Activated CD4-positive, alpha-beta T cell treated with anti-CD3 and anti-CD28 coated beads for 48 hours (primary cell): ENCODE results near the gene CUEDC2.
A peak's percentile ranks its signal among the peaks of the same experiment; 100 is the strongest.

Source experiments
- DNase-seq: peaks from one replicate; pipeline ENCODE4 v3.0.0-alpha.2; 2020

CUEDC2 gene

GRCh38 chr10:102408728-102409603, 23.4 kb downstream of the CUEDC2 start:
- peak; percentile 87 for DNase-seq

- DNase-seq, result no peak
These were observed 24.1 kb downstream of the CUEDC2 start for GRCh38 chr10:102408131-102408727.

DNA sequence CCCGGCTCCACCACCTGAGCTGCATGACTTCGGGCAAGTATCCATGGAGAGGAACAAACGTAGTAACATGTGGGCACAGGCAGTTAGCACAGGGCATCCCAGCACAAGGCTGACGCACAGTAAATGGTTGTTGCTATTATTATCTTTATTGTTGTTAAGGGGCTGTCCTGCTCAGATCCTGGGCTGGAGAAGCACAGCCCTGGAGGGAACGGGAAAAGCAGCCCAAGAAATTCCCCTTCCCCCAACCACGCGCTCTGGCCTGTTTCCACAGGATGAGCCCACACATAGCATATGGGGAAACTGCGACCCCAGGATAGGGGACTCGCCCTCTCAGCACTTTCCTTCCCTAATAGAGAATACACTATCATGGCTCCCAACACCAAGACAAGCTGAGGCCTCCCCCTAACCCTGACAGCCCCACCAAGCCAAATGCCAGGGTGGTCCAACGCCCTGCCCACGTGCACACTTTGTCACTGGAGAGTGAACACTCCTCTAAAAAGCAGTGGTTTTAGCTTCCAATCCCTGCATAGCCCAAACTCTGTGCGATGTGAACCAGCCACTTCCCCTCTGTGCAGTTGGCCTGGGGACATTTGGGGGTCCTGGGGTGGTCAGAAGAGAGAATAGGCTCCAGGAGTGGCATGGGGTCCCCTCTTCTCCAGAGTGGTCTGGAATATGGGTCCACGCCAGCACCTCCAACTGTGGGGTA, 24.8 kb downstream of the CUEDC2 start:
- no peak for DNase-seq

DNA sequence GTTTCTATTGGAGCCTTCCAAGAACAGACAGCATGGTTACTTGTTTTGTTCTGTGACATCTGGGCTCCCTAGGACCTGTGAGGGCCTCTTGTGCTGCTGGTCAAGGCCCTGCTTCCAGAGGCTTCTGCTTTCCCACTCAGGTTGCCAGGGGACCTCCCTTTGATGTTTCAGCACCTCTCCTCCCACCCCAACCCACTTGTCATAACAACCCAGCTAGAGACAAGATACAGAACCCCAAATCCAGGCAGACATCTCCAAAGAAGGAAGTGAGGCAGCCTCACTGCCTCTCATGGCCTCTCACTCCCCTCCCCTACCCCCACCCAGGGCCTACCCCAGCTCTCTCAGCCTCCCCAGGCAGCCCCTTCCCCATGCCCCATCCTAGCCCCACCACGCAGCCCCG, 25.6 kb downstream of the CUEDC2 start:
- no peak for DNase-seq

DNA sequence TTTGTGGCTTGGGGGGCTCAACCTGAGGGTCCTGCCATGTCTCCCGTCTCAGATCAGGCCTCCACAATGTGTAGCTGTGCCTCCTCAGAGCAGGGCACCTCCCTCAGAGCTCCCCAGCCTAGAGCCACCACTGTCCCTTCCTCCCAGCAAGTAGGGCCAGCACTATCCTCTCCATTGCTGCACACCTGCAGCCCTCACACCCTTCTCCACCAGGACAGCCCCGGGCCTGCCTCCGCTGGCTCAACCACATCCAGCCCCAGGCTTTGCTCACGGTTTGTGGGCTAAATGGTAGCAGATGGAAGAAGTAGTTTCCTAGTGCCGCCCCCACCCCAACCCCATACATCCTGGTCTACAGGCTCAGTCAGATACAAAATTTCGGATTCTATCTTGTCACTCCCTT, 26.7 kb downstream of the CUEDC2 start:
- no peak for DNase-seq

DNA sequence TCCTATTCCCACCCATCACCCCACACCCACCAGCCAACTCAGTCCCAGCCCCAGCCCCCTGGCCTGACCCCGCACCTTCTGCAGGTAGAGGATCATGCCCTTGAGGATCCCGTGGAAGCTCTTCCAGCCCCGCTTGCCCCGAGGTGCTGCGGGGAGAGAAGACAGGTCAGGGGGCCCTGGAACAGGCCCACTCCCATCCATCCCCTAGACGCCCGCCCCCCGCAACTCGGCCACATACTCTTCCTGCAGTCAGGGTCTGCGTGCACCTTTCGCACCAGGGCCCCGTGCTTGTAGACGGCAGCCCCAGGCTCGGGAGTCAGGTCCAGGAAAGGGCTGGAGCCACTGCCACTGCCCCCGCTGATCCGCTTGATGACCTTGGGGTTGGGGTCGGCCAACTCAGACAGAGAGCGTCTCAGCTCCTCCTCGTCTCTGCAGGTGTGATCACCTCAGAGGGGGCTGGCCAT, 27.2 kb downstream of the CUEDC2 start:
- DNase-seq, result no peak

DNA sequence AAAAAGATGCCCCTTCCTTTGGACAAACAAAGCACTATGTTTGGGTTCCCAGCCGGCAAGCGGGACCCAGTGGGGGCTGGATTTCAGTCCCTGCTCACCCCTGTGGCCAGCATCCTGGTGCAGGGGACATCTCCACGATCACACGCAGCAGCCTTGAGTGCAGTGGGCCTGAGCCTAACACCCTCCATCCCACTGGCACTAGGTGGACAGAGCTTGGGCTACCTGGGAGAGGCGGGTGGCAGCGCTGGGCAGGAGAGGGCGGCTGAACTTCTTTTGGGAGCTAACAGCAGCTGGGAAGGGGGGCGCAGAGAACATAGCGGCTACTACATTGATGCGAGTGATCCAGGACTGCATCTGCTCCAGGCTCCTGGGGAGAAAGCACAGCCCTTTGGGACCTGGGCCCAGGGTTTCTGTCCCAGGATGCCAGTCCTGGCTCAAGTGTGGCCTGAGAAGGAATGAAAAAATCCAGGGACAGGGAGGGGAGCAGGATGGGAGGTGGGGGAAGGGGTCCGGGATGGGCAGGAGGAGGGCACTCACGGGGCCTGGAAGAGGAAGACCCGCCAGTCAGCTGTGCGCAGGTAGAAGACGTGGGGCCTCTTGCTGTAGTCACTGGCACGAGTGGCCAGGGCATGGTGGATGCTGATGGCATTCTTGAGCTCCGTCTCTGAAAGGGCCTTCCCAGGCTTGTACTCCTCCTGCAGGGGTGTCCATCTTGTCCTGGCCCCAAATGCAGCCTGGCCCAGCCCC, 27.8 kb downstream of the CUEDC2 start:
- DNase-seq, result no peak

DNA sequence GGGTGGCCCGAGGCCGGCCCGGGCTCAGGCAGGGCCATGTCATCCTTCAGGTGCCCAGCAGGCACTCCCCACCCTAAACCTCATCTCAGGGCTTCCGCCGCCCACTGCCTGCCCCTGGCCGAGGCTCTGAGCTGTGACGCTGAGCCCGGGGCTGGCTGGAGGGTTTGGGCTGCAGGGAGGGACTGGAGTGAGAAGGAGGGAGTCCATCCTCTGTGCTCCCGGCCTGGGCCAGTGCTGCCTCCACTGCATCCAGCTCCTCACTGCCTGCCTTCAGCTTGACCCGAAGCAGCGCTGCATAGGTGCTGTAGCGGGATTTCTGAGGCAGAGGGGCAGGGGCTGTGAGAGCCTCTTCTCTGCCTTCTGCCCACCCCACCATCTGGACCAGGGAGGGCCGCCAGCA, 29.3 kb downstream of the CUEDC2 start:
- DNase-seq, result no peak

DNA sequence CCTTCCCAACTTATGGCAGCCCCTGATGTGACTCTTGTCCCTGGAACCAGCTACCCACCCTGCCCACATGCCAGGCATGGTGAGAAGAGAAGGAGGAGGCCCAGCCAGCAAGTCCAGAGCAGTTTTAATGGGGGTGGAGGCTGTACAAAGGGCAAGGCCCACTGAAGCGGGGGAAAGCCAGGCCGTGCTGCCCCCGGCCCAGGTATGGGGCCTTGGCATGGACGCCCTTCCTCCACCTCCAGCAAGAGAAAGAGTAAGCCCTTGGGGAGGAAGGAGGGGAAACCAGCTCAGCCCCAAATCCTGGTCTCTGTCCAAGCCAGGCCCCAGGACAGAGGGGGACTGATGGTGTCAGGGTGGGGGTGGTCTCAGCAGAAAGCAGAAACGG, 29.9 kb downstream of the CUEDC2 start:
- no peak for DNase-seq

- no peak for DNase-seq
These were observed 30.5 kb downstream of the CUEDC2 start for GRCh38 chr10:102401735-102402511.

DNA sequence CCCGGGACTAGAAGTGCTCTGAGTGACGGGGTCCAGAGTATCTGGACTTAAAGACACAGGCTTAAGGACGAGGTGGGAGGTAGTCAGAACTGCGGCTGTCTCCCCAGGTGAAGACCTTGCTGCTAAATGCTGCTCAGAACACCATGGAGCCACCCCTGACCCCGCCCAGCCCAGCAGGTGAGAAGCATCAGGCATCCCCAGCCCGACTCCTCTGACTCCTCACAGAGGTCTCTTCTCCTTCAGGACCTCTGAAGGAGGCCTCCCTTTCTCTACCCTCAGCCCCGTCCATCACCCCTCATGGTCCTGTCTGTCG, 31.1 kb downstream of the CUEDC2 start:
- DNase-seq, result no peak

GRCh38 chr10:102400598-102401341, 31.6 kb downstream of the CUEDC2 start:
- DNase-seq, result no peak

GRCh38 chr10:102400076-102400475, 32.3 kb downstream of the CUEDC2 start:
- DNase-seq, result no peak

DNA sequence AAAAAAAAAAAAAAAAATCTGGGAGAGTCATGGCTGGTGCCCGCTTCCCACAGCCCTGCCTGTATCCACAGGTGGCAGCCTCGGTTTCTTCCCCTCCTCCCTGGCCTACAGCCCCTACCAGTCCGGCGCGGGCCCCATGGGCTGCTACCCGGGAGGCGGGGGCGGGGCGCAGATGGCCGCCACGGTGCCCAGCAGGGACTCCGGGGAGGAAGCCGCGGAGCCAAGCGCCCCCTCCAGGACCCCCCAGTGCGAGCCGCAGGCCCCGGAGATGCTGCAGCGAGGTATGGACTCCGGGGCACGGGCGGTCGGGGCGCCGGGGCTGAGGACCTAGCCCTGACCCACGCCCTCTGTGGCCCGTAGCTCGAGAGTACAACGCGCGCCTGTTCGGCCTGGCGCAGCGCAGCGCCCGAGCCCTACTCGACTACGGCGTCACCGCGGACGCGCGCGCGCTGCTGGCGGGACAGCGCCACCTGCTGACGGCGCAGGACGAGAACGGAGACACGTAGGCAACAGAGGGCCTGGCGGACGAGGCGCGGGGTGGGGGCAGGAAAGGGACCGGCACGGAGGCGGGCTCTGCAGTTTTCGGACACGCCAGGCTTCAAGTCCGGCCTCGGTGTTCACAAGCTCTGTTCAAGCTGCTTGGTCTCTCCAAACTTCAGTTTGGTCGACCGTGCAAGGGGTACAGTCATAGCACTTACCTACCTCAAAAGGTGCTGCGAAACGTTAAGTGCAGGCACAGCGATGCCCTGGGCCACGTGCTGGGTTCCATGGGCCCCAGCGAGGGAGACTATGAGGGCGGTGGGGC, 33.0 kb downstream of the CUEDC2 start:
- DNase-seq, result peak; percentile 92

DNA sequence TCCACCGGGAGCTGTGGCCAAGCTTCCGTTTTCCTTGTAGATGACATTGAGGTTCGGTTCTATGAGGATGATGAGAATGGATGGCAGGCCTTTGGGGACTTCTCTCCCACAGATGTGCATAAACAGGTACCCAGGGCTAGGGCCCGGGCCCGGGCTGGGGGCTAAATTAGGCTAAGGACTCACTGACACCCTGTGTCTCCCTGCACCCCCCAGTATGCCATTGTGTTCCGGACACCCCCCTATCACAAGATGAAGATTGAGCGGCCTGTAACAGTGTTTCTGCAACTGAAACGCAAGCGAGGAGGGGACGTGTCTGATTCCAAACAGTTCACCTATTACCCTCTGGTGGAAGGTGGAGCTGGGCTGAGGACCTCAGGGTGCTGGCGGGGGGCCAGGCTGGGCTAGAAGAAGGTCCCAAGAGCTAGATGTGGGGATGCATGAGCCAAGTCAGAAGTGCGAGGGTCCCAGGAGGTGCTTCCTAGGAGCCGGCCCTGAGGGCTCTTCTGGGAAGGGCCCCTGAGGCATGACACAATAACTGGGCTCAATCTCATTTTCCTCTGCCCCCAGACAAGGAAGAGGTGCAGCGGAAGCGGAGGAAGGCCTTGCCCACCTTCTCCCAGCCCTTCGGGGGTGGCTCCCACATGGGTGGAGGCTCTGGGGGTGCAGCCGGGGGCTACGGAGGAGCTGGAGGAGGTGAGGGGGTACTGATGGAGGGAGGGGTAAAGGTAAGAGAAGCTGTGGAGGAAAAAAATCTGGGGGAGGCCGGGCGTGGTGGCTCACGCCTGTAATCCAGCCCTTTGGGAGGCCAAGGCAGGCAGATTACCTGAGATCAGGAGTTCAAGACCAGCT, 34.0 kb downstream of the CUEDC2 start:
- no peak for DNase-seq

- DNase-seq, result no peak
These were observed 34.9 kb downstream of the CUEDC2 start for GRCh38 chr10:102397222-102398171.

- DNase-seq, result no peak
These were observed 35.6 kb downstream of the CUEDC2 start for GRCh38 chr10:102396730-102397151.

DNA sequence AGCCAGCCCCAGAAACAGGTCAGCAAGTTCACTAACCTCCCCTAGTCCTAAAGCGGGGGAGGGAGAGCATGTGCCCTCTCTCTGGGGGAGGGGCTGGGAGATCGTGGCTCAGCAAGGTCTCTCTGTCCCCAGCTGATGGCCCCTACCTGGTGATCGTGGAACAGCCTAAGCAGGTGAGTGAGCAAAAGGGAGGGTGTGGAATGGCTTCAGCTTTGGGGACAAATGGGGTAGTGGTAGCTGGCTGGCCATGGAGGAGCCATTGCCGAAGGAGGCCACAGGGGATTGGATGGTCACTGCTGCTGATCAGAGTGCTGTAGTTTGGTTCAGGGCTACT, 36.1 kb downstream of the CUEDC2 start:
- no peak for DNase-seq
